HEK293T (cell line): ENCODE measurements around the gene SCAMP1.

Experiments
- CTCF ChIA-PET: fragments of 350-600 bp; formaldehyde crosslinking; extraction: SDS; loops from one replicate; lab custom pipeline; 2021; ENCODE audit warnings: antibody characterized with exemption, inconsistent platforms; lab: Yijun Ruan, JAX
- POLR2A ChIA-PET: fragments of 350-600 bp; formaldehyde crosslinking; extraction: SDS; loops from one replicate; lab custom pipeline; 2020; ENCODE audit warnings: antibody characterized with exemption, inconsistent platforms; lab: Yijun Ruan, JAX
- DNase-seq: peaks from one replicate; pipeline ENCODE4 v3.0.0; 2012; ENCODE audit warnings: mixed read lengths; ENCODE audit errors: extremely low spot score
- ARNT ChIP-seq: fragments of 450-650 bp; IDR thresholded peaks from 2 replicates; pipeline ENCODE4 v1.6.1; 2017; ENCODE audit warnings: mild to moderate bottlenecking
- BHLHE40 ChIP-seq: fragments of 450-650 bp; IDR thresholded peaks from 2 replicates; pipeline ENCODE4 v1.6.1; 2016; ENCODE audit warnings: mild to moderate bottlenecking, moderate library complexity, borderline replicate concordance
- CTBP1 ChIP-seq: fragments of 450-650 bp; IDR thresholded peaks from 2 replicates; pipeline ENCODE4 v1.6.1; 2016; ENCODE audit warnings: borderline replicate concordance
- ELF4 ChIP-seq: fragments of 450-650 bp; IDR thresholded peaks from 2 replicates; pipeline ENCODE4 v1.6.1; 2017; ENCODE audit warnings: antibody characterized with exemption
- FOXA1 ChIP-seq: fragments of 450-650 bp; IDR thresholded peaks from 2 replicates; pipeline ENCODE4 v1.6.1; 2016; ENCODE audit warnings: mild to moderate bottlenecking
- FOXK2 ChIP-seq: fragments of 450-650 bp; IDR thresholded peaks from 2 replicates; pipeline ENCODE4 v1.6.1; 2016; ENCODE audit warnings: mild to moderate bottlenecking
- FOXM1 ChIP-seq: fragments of 450-650 bp; IDR thresholded peaks from 2 replicates; pipeline ENCODE4 v1.6.1; 2017; ENCODE audit warnings: mild to moderate bottlenecking, borderline replicate concordance
- HDGF ChIP-seq: fragments of 450-650 bp; IDR thresholded peaks from 2 replicates; pipeline ENCODE4 v1.6.1; 2017; ENCODE audit warnings: antibody characterized with exemption, borderline replicate concordance
- L3MBTL2 ChIP-seq: fragments of 450-650 bp; conservative IDR thresholded peaks from 2 replicates; pipeline ENCODE4 v1.6.1; 2016; ENCODE audit warnings: mild to moderate bottlenecking
- LEF1 ChIP-seq: fragments of 450-650 bp; IDR thresholded peaks from 2 replicates; pipeline ENCODE4 v1.6.1; 2017; ENCODE audit warnings: mild to moderate bottlenecking, borderline replicate concordance
- NFRKB ChIP-seq: fragments of 450-650 bp; IDR thresholded peaks from 2 replicates; pipeline ENCODE4 v1.6.1; 2016; ENCODE audit warnings: mild to moderate bottlenecking, moderate library complexity
- PKNOX1 ChIP-seq: fragments of 450-650 bp; IDR thresholded peaks from 2 replicates; pipeline ENCODE4 v1.6.1; 2016
- SP1 ChIP-seq: fragments of 450-650 bp; IDR thresholded peaks from 2 replicates; pipeline ENCODE4 v1.6.1; 2017
- SUZ12 ChIP-seq: fragments of 450-650 bp; IDR thresholded peaks from 2 replicates; pipeline ENCODE4 v1.6.1; 2016; ENCODE audit warnings: mild to moderate bottlenecking
- TARDBP ChIP-seq: fragments of 450-650 bp; IDR thresholded peaks from 2 replicates; pipeline ENCODE4 v1.6.1; 2016
- ZNF384 ChIP-seq: fragments of 450-650 bp; IDR thresholded peaks from 2 replicates; pipeline ENCODE4 v1.6.1; 2016

Gene SCAMP1

GRCh38 chr5:78458843-78459242 is 98.4 kb downstream of the SCAMP1 start:
- no peak for TF ChIP-seq LEF1
- no peak for TF ChIP-seq ZNF384
- no peak for TF ChIP-seq ARNT
- TF ChIP-seq PKNOX1: no peak
- TF ChIP-seq FOXM1: no peak
- TF ChIP-seq NFRKB: no peak
- no peak for TF ChIP-seq BHLHE40
- no peak for TF ChIP-seq CTBP1
- TF ChIP-seq HDGF: no peak
- ChIA-PET CTCF (interaction anchor here (0.6 to 1.1 kb wide), 3 partner anchors 9 to 17 kb away, joined by 3 read pairs; no protein-coding TSS in a partner anchor), POLR2A (no interaction called here)
- DNase-seq: no peak

GRCh38 chr5:78467140-78467539 is 106.7 kb downstream of the SCAMP1 start:
- ChIA-PET POLR2A (no interaction called here), CTCF (interaction anchor here (0.7 to 1.2 kb wide), 5 partner anchors 19 to 456 kb away, joined by 3 to 6 read pairs (median 4); no protein-coding TSS in a partner anchor)
- DNase-seq: no peak
- TF ChIP-seq FOXA1 (no peak), HDGF (no peak), LEF1 (no peak), CTBP1 (no peak), FOXM1 (no peak), L3MBTL2 (no peak), NFRKB (no peak), BHLHE40 (no peak)

- TF ChIP-seq ELF4 (no peak), L3MBTL2 (no peak), PKNOX1 (peak; percentile 24; the same call in 1 of the 2 replicates)
- ChIA-PET POLR2A (no interaction called here), CTCF (interaction anchor here (0.6 to 1.2 kb wide), 11 partner anchors 9 to 456 kb away, joined by 3 to 6 read pairs (median 3); no protein-coding TSS in a partner anchor)
- peak; percentile 25 for DNase-seq
Observed at GRCh38 chr5:78467752-78468357, 107.4 kb downstream of the SCAMP1 start.

- ChIA-PET POLR2A (no interaction called here), CTCF (interaction anchor here (0.6 kb wide), 1 partner anchor 13 kb away, joined by 3 read pairs; no protein-coding TSS in a partner anchor)
- TF ChIP-seq FOXK2: no peak
- no peak for TF ChIP-seq FOXA1
- no peak for TF ChIP-seq SUZ12
- no peak for TF ChIP-seq FOXM1
- no peak for TF ChIP-seq ZNF384
- TF ChIP-seq CTBP1: no peak
- TF ChIP-seq TARDBP: no peak
- TF ChIP-seq ELF4: no peak
- TF ChIP-seq PKNOX1: no peak
- TF ChIP-seq ARNT: no peak
- TF ChIP-seq LEF1: no peak
- TF ChIP-seq SP1: no peak
- no peak for TF ChIP-seq HDGF
- no peak for TF ChIP-seq BHLHE40
- no peak for TF ChIP-seq L3MBTL2
- TF ChIP-seq NFRKB: no peak
- no peak for DNase-seq
Observed at GRCh38 chr5:78471896-78472295, 111.5 kb downstream of the SCAMP1 start.

GRCh38 chr5:78472469-78473106 is 112.2 kb downstream of the SCAMP1 start:
- TF ChIP-seq LEF1 (no peak), HDGF (no peak), SUZ12 (no peak), CTBP1 (no peak), FOXM1 (no peak), TARDBP (no peak), SP1 (no peak), FOXK2 (no peak), BHLHE40 (no peak), FOXA1 (no peak), ELF4 (no peak), L3MBTL2 (no peak), ZNF384 (no peak), NFRKB (no peak)
- CTCF ChIA-PET: interaction anchor here (0.6 kb wide), 1 partner anchor 50 kb away, joined by 5 read pairs; no protein-coding TSS in a partner anchor
- POLR2A ChIA-PET: no interaction called here
- no peak for DNase-seq

GRCh38 chr5:78473751-78474150 is 113.3 kb downstream of the SCAMP1 start:
- POLR2A ChIA-PET: interaction anchor here (0.7 kb wide), 1 partner anchor 14 kb away, joined by 3 read pairs; no protein-coding TSS in a partner anchor
- CTCF ChIA-PET: interaction anchor here (0.6 to 1.2 kb wide), 2 partner anchors 59 to 472 kb away, joined by 3 read pairs; no protein-coding TSS in a partner anchor
- TF ChIP-seq FOXK2: no peak
- TF ChIP-seq SUZ12: no peak
- no peak for DNase-seq
